Uterus (tissue), 2 donors: Measurements from ENCODE around the gene HDAC8.

Experiments used
- POLR2A ChIP-seq, 2 donors: fragments of 450-650 bp; IDR thresholded peaks; one replicate each; pipeline ENCODE4 v1.6.1; 2016; ENCODE audit warnings: antibody characterized with exemption in 2 of 2, mild to moderate bottlenecking in 1 of 2, moderate library complexity in 1 of 2
- TF ChIP-seq, protein P1 (sequence below), 4 experiments: fragments of 200-600 bp in 2 of 4; fragments of 450-650 bp in 2 of 4; sonication (generic) in 2 of 4; IDR thresholded peaks; one replicate each; pipeline ENCODE4 v1.5.1; 2016 to 2019; ENCODE audit warnings: antibody characterized with exemption in 4 of 4, mild to moderate bottlenecking in 2 of 4, moderate library complexity in 1 of 4

DNA sequence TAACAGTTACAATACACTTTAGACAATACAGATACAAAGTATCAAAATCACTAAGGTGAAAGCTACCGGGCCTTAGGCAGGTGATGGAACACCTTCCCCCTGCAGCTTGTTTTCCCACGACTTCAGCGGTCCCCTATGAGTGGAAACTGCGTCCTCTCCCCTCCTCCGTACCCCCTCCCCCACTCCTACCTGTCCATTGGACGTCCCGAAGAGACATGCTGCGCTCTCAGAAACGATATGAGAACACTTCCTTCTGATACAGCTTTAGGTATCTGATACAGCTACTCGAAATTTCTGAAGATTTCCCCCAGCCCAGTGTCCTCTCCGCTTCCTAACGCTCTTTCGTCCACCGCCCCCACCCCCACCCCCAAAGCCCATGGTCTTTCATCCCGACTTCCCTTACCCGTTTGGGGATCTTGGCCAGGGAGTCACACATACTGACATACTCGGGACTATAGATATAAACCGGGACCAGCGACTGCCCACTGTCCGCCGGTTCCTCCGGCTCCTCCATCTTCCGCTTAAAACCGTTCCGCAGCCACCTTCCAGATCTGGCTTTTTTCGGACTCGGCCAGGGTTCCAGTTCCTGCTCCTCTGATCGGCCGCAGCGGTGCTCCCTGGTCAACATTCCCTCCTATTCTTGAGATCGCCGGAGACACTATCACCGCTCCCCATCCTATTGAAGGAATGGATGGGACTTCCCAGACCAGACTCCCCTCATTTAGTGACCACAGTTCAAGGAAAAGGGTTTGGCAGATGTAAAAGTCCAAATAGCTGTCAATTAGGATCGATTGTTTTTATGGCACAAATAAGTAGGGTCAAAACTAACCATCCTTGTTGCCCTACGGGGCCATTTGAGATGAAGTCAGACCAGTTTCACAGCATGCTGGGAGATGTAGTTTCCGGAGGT lies at the start of gene HDAC8:
- no peak for TF ChIP-seq POLR2A (IDR thresholded peaks at IDR 0.05)
- TF ChIP-seq, protein P1, sequence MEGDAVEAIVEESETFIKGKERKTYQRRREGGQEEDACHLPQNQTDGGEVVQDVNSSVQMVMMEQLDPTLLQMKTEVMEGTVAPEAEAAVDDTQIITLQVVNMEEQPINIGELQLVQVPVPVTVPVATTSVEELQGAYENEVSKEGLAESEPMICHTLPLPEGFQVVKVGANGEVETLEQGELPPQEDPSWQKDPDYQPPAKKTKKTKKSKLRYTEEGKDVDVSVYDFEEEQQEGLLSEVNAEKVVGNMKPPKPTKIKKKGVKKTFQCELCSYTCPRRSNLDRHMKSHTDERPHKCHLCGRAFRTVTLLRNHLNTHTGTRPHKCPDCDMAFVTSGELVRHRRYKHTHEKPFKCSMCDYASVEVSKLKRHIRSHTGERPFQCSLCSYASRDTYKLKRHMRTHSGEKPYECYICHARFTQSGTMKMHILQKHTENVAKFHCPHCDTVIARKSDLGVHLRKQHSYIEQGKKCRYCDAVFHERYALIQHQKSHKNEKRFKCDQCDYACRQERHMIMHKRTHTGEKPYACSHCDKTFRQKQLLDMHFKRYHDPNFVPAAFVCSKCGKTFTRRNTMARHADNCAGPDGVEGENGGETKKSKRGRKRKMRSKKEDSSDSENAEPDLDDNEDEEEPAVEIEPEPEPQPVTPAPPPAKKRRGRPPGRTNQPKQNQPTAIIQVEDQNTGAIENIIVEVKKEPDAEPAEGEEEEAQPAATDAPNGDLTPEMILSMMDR (IDR thresholded peaks at IDR 0.05): no peak
